Tibial nerve (tissue), 3 donors: ENCODE measurements around the gene FGFR3.

Experiments
- POLR2A ChIP-seq, 2 donors: fragments of 450-650 bp; IDR thresholded peaks; one replicate each; pipeline ENCODE4 v1.6.1; 2017; ENCODE audit warnings: antibody characterized with exemption in 2 of 2, mild to moderate bottlenecking in 2 of 2, moderate library complexity in 2 of 2
- TF ChIP-seq, protein P1 (sequence below), 5 experiments: fragments of 200-600 bp in 3 of 5; fragments of 450-650 bp in 2 of 5; sonication (generic) in 3 of 5; IDR thresholded peaks; one replicate each; pipeline ENCODE4 v1.5.1; 2016 to 2019; ENCODE audit warnings: antibody characterized with exemption in 5 of 5, mild to moderate bottlenecking in 3 of 5, moderate library complexity in 2 of 5

DNA sequence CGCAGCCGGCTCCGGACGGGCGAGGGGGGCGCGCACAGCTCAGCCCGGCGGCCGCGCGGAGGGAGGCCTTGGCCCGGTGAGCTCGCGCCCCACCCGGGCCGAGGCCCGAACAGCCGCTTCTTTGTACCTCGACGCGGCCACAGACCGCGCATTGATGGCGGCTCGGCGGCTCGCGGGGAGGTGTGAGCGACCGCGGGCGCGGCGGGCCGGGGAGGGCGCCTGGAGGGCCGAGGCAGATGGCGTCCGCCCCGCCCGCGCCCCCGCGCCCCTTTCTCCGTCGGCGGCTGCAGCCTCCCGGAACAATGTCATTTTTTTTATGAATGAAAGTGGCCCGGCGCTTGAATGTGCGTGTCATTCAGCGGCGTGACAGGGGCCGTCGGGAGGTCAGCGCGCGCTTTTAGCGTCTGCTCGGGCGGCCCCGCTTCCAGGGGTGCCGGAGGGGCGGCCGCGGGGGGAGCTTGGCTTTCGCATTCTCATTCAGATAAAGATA lies 1.8 kb downstream of the FGFR3 start:
- TF ChIP-seq, protein P1, sequence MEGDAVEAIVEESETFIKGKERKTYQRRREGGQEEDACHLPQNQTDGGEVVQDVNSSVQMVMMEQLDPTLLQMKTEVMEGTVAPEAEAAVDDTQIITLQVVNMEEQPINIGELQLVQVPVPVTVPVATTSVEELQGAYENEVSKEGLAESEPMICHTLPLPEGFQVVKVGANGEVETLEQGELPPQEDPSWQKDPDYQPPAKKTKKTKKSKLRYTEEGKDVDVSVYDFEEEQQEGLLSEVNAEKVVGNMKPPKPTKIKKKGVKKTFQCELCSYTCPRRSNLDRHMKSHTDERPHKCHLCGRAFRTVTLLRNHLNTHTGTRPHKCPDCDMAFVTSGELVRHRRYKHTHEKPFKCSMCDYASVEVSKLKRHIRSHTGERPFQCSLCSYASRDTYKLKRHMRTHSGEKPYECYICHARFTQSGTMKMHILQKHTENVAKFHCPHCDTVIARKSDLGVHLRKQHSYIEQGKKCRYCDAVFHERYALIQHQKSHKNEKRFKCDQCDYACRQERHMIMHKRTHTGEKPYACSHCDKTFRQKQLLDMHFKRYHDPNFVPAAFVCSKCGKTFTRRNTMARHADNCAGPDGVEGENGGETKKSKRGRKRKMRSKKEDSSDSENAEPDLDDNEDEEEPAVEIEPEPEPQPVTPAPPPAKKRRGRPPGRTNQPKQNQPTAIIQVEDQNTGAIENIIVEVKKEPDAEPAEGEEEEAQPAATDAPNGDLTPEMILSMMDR (IDR thresholded peaks at IDR 0.05): no peak
- TF ChIP-seq POLR2A (IDR thresholded peaks at IDR 0.05): no peak
